ENCODE results near the gene SASS6.
"Not testable (repeated sequence)": the region's sequence is repeated elsewhere in the genome, so short reads cannot be mapped to it uniquely, and the experiment has no call there.

SASS6 gene

DNA sequence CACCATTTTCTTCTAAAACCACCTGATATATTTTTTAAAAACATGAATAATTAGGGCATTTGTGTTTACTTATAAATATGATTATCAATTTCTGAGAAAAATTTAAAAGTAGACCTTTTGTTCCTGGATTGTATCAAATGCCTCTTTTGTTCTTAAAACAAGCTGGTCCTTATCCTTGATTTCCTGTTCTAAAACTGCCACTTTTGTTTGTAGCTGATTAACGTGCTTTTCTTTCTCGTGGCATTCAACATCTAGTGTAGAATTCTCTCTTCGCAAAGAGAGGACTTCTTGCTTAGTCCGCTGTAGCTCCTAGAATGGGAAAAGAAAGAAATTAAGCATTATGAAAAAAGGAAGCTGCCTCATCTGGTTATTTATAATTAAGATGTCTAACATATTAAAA is 25.0 kb downstream of the SASS6 start:
- DNase-seq = no peak

DNA sequence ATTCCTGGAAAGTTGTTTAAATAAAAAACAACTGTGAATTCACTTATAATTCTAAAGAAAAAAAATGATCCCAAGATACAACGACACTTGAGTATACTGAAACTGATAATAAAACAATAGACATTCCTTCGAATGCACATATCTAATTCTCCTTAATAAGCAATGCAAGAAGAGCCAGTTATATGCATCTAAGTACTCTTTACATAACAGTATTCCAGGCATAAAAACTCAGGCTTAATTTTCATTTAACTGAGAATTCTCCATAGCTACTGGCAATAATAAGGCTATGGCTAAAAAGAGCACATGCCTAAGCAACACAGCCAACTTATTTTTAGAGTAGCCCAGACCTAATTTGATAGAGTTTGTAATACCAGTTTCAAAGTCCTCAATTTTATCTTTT is 31.2 kb downstream of the SASS6 start:
- no peak for DNase-seq

DNA sequence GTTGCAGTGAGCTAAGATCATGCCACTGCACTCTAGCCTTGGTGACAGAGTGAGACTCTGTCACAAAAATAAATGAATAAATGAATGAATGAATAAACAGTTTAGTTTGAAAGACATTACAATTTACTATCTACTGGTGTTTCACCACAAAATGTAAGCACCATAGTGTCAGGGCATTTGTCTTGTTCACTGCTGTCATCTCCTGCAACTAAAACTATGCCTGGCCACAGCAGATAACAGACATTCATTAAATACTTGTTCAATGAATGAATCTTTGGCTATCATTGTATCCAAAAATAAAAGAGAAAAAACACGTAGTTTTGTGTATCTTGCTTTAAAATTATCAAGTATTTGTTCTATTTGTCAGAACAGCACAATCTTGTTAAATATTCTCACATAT is 32.5 kb downstream of the SASS6 start:
- no peak for DNase-seq

DNA sequence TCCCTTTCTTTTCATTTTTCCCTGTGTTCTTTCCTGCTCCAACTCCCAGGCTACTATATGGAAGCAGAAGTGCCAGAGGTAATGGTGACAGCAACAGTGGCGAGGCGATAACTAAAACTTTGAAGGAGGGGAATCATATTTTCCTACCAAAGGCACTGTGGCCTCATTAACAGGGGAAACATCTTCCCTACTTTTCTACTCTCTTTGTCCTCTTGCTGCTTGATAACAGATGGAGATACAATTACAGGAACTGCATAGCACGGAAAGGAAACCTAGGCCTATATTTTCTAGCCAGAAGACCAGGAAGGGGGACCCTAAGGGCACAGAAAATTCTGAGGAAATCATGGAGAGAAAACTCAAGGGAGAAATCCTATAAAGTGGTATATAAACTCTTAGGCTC is 42.3 kb downstream of the SASS6 start:
- no peak for DNase-seq

DNA sequence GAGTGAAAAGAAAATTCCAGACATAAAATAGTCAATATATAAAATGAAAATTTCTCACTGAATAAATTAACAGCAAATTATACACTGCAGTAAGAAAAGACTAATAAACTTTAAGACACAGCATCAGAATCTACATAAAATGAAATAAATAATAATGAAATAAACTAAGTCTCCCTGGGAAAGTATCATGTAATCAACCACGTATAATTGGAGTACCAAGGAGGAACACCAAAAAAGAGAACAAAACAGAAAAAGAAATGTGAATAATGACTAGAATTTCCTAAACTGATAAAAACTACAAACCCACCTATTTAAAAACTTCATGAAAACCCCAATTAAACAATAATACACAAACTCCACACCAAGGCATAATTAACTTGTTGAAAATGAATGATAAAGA is 43.6 kb downstream of the SASS6 start:
- no peak for DNase-seq

DNA sequence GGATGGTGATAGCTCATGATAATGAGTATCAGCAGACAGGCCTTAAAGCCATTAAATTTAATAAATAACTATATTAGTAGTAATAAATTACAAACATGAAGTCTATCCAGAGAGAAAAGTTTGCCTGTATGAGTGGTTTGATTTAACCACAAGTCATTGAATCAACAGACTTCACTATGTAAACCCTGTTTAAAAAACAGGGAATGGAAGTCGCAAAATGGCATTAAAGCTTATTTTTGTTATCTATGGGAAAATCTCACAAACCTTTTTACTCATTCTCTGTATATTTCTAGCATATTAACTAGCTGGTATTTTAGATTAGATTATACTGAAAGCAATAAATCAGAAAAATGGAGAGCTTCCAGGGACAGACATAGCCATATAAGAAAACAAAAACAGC is 45.3 kb downstream of the SASS6 start:
- DNase-seq = no peak

DNA sequence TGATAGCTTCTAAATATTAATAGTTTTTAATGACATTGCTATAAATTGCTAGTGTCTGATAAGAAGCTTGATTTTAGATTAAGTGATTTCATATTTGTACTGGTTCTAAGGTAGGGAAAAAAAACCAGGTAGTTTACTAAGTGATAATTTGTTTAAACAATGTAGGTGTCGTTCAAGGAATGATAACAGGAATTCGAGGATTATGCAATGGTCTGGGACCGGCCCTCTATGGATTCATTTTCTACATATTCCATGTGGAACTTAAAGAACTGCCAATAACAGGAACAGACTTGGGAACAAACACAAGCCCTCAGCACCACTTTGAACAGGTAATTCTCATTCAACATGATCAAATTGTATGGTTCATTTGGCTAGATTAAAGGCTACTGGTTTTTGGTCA is 52.4 kb downstream of the SASS6 start:
- no peak for DNase-seq

DNA sequence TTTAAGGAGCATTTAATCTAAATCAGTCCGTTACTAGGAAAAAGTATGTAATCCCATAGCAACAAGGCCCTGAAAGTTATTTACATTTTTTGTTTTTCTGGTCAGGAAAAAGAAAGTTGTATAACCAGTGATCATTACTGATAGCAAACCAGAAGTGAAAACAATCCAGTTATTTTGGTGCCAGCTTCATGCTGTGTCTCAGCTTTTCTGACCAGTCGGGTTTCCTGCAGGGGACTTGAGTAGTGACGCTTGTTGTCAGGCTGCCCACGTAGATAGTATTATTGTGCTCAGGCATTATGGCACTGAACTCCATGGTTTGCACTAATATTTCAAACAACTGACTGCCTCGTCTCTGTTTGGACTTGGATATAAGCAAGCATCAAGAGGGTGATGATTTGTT is 55.2 kb downstream of the SASS6 start:
- no peak for DNase-seq

DNA sequence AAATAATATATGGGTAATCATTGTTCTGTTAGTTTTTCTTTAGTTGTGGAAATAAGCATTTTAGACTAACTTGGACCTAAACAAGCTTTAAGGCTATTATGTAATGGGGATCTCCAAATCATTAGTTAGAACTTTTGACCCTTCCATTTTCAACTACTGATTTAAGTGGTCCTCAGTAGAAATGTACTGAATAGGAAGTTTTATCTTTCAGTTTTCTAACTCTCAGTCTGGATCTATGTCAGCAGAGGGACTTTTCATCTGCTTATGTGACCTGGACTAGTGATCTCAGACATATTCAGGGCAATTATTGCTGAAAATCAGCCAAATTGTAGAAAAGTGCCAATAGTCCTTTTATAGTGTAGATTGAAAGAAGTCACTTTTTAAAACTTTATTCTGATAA is 56.0 kb downstream of the SASS6 start:
- DNase-seq = no peak

DNA sequence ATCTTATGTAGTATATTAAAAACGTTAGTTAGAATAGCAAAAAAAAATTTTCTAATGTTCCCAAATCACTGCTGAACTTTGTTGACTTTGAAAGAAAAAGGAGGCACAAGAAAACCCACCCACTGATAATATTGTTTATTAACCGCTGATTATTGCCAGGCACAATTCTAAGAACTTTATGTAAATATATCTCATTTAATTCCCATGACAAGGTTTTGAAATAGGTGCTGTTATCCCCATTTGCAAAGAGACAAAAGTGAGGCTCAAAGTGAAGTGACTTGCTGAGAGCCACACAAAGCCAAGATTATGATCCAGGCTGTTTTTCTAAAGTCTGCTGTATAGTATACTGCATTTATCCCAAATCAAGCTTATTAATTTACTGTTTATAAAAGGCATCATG is 56.4 kb downstream of the SASS6 start:
- no peak for DNase-seq

DNA sequence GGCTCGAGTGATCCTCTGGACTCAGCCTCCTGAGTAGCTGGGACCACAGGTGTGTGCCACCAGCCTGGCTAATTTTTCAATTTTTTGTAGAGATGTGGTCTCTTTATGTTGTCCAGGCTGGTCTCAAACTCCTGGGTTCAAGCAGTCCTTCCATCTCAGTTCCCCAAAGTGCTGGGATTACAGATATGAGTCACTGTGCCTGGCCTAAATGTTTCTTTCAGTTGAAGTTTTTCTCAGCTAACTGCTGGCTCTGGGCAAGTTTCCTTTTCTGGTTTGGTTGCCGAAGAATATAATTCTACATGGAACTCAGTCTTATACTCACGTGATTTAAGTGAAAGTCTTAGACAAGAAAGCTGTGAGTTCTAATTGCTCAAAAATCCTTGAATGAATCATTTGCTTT is 57.0 kb downstream of the SASS6 start:
- no peak for DNase-seq

DNA sequence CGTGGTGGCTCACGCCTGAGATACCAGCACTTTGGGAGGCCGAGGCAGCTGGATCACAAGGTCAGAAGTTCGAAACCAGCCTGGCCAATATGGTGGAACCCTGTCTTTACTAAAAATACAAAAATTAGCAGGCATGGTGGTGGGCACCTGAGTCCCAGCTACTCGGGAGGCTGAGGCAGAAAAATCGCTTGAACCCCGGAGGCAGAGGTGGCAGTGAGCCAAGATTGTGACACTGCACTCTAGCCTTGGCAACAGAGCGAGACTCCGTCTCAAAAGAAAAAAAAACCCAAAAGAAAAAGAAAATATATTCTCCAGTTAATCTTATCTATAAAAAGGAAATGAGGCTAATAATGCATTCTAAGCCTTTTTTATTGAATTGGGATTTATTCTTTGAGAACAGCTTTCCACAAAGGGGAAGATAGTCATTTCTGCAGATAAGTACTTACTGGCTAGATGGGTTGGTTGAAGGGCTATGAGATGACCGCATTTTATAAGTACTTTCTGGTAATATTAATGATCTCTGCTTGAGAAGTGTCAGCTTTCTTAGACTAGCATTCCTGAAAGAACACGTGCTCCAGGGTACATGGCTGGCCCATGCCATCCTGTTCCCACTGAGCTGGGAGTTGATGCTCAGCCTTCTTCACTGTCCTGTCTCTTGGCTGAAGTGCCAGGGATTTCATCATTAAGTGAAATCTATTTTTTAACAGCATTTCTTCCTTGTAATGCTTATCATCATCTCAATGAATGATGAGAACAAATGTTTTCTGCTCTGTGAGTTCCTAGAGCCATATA is 57.9 kb downstream of the SASS6 start:
- no peak for DNase-seq

DNA sequence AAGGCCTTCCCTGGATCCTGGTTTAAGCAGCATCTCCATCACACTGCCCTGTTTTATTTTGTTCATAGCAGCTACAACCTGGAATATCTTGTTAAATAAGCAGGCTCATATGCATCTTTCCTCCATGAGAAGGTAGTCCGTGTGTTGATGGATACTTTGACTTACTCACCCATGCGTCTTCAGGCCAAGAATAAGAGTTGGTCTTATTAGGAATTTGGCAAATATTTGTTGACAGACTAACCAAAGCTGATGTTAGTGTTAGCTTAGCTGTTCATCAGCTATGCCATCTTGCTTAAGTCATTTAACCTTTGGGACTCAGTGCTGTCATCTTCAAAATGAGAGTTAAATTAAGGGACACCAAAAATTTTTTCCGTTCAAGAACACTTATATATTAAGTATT is 59.2 kb downstream of the SASS6 start:
- no peak for DNase-seq

DNA sequence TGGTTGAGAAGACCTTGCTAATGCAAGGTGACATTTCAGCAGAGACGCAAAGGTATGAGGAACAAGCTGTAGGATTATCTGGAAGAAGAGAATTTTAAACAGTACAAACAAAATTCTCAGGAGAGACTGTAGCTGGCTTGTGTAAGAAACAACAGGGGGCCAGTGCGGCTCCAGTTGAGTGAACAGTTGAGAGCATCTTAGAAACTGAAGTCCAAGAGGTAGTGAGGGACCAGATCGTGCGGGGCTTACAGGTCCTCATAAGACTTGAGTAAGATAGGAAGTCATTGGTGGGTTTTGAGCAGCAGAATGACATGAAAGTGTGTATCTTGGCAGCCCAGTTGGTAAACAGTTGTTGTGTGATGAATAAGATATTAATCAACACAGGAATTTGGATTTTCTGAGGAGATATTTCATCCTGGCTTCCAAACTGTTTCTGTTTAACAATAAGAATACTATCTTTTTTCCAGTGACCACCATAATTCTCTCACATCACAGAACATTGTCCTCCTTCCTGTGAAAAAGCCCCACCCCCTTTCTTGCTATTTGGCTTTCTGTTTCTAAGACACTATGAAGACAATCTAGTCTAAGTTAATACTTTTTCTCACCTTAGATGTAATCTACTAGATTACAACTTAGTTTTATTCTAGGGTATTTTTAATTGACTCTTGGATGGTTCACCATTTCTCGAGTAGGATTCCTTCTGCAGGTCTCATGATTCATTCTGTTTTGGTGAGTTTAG is 62.4 kb downstream of the SASS6 start:
- no peak for DNase-seq

DNA sequence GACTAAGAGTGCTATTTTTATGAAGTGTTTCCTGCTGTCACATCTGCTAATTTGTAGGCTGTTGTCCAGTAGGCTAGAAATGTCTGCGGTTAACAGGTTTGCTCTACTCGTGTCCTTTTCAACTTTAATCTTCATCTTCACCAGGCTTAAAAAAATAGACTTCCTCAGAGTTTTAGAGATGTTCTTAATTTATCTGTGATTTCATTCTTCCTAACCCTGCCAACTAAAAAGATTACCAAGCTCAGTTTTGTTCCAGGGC is 66.8 kb downstream of the SASS6 start:
- DNase-seq = no peak

DNA sequence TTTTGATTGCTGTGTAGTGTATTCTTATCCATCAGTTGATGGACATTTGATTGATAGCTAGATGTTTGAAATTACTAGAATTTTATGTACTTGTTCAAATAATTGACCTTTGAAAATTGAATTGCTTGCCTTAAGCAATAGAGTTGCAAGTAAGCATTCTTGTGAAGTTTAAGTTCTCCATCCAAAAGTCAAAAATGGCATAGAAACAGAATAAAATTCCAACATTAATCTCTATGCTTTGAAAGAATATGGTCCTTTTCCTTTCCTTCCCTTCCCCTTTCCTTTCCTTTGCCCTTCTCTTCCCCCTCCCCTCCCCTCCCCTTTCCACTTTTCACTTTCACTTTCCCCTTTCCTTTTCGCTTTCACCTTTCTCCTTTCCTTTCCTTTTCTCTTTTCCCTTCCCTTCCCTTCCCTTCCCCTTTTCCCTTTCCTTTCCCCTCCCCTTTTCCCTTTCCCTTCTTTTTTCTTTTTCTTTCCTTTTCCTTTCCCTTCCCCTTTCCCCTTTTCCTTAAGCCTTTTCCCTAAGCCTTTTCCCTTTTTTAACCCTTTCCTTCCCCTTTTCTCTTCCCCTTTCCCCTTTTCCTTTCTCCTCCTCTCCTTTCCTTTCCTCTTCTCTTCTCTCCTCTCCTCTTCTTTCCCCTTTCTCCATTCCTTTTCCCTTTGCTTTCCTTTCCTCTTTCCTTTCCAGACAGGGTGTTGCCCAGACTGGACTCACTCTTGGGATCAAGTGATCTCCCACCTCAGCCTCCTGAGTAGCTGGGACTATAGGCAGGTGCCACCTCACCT is 67.4 kb downstream of the SASS6 start:
- no peak for DNase-seq

DNA sequence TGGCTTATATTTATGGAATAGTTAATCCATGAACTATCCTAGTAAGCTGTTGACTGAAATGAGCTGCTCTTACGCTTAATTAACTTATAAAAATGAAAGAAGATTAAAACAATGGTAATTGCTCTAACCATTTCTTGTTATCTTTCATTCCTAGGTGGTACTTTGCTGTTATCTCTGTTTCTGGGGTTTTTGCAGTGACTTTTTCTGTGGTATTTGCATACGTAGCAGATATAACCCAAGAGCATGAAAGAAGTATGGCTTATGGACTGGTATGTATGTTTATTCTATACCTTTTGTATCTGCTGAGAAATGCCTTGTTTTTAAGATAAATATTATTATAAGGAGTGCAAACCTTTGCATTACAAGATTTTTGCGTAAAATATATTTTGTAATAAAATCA is 71.0 kb downstream of the SASS6 start:
- no peak for DNase-seq

DNA sequence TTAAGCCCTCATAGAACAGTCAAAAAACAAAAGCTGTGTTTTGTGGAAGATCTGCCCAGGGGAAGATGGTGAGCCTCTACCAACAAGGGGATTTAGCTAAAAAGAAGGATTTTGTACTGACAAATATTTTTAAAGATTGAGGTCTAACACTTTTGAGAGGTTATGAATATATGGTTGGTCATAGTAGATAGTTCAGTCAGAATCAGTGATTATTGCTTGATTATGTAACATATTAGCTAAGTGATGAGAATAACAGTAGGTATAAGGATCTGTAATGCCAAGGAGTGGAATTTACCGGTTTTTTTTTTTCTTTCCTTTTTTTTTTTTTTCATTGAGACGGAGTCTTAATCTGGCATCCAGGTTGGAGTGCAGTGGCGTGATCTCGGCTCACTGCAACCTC is 79.0 kb downstream of the SASS6 start:
- DNase-seq = no peak

DNA sequence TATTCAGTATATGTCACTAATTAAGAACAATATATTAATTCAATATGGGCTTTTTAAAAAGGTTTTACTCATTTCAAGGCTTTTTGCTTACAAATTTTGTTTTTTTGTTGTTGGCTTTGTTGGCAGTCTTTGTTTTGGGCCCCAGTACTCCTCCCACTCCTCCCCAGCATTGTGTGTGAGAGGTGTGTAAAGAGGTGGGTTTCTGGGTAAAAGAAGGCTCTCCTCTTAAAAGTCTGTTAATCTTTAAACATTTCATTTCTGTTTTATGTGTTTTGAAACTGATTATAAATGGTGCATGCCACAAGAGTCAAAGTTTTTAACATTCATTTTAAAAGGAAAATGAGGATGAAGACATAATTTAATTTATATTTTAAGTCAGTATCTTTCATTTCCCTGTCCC is 79.6 kb downstream of the SASS6 start:
- DNase-seq = no peak

DNA sequence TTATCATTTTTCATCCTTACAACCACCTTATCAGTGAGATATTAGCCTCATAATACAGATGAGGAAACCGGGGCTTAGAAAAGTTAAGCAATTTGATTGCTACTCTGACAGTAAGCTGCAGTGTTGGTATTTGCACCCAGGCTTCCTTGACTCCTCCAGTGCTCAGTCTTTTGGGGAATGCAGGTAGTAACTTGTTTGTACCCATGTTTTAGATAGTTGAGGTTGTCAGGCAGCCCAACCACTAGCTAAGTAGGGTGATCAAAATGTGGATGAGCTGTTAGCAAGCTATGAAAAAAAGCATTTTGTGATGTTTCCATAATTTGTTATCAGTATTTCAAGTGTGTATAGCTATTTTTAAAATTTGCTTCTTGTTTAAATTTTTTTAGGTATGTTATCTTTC is 80.8 kb downstream of the SASS6 start:
- DNase-seq = no peak

DNA sequence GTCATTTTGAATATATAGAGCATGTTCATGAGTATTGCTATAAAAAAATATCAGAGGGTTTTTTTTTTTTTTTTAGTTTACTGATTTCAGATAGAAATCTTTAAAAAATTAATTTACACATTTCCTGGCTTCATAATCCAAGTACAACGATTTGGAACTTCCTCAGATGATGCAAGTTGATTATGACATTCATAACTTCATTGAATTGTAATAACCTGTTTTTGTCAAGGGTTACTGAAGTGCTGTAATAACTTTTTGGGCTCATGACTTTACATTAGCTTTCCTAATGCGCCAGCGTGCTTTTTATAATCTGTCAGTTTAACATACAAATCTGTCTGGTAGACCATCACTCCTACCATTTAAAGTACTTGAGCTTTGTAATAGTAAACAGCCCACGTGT is 81.3 kb downstream of the SASS6 start:
- DNase-seq = no peak

DNA sequence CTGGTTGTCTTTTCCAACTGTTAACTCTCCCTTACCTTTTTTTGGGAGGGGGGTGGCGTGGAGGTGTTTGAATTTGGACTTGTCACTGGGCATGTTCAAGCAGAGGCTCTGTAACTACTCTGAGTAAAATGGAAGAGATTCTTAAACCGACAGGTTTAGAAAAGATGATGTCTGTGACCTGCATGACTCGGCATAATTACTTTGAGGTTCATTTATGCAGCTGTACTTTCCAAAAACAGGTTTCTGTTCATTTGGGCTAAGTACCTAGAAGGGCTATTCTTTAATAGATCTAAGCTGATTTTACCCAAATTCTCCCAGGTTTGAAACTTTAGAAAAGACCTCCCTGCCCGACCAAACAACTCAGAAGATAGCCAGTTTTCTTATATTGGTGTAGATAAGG is 82.6 kb downstream of the SASS6 start:
- no peak for DNase-seq

DNA sequence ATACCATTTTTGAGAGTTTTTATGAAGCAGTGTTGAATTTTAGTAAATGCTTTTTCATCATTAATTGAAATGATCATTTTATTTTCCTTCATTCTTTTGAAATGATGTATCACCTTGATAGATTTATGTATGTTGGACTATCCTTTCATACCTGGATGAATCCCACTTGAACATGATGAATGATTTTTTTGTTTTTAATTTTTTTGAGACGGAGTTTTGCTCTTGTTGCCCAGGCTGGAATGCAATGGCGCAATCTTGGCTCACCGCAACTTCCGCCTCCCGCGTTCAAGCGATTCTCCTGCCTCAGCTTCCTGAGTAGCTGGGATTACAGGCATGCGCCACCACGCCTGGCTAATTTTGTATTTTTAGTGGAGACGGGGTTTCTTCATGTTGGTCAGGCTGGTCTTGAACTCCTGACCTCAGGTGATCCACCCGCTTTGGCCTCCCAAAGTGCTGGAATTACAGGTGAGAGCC is 85.5 kb downstream of the SASS6 start:
- not testable (repeated sequence) for DNase-seq

DNA sequence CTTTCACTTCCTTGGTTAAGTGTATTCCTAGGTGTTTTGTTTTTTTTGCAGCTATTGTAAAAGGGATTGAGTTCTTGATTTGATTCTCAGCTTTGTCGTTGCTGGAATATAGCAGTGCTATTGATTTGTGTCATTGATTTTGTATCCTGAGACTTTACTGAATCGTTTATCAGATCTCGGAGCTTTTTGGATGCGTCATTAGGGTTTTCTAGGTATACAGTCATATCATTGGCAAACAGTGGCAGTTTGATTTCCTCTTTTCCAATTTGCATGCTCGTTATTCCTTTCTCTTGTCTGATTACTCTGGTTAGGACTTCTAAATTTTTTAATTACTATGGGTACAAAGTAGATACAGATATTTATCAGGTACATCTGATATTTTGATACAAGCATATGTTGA is 87.5 kb downstream of the SASS6 start:
- DNase-seq = no peak
